Measurements from ENCODE around the gene TNFRSF18. TPM values are rescaled to one million over a fixed set of nuclear protein-coding genes. Genes with fewer than 3 reads are reported as not detected.
A peak's percentile ranks its signal among the peaks of the same experiment; 100 is the strongest.

Gene TNFRSF18
- total RNA-seq, 4 donors from 2014 or later = 24.4 to 62.1 (median 33.5) TPM

DNA sequence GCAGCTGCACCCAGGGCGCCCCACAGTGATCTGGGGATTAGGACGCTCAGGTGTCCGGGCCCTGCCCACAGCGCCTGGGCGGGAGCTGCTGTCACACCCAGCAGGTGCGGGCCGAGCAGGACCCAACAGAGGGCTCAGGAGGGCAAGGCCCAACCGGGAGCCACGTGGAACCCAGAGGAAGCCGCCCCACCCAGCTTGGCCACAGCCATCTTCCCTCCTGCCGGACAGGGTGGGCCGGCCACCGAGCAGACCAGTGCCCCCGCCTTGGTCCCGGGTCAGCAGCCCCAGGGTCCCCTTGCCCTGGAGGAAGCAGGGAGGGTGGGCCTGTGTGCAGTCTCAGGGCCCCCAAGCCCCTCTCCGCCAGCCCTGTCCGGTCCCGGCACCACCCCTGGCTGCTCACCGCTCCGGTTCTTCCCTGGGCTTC lies 39.0 kb downstream of the TNFRSF18 start:
- H3K4me3 ChIP-seq = no peak overlapping the region
- peaks cover 28% of the 10 kb centered on the region for H3K4me1 ChIP-seq
- H3K27ac ChIP-seq = no peak overlapping the region
- H3K9me3 ChIP-seq = no peaks in the 10 kb centered on the region
- H3K36me3 ChIP-seq = no peaks in the 10 kb centered on the region
- no peak for DNase-seq (ENCODE audit: low spot score in 2 of 2)
- no CpG with 5 or more reads among the region's 20 CpGs for WGBS
- TF ChIP-seq, protein P1, sequence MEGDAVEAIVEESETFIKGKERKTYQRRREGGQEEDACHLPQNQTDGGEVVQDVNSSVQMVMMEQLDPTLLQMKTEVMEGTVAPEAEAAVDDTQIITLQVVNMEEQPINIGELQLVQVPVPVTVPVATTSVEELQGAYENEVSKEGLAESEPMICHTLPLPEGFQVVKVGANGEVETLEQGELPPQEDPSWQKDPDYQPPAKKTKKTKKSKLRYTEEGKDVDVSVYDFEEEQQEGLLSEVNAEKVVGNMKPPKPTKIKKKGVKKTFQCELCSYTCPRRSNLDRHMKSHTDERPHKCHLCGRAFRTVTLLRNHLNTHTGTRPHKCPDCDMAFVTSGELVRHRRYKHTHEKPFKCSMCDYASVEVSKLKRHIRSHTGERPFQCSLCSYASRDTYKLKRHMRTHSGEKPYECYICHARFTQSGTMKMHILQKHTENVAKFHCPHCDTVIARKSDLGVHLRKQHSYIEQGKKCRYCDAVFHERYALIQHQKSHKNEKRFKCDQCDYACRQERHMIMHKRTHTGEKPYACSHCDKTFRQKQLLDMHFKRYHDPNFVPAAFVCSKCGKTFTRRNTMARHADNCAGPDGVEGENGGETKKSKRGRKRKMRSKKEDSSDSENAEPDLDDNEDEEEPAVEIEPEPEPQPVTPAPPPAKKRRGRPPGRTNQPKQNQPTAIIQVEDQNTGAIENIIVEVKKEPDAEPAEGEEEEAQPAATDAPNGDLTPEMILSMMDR (IDR thresholded peaks at IDR 0.05) = no peak
- no peak for TF ChIP-seq POLR2A (IDR thresholded peaks at IDR 0.05)
- TF ChIP-seq POLR2AphosphoS5 (IDR thresholded peaks at IDR 0.05) = no peak
- no peak for TF ChIP-seq EP300 (IDR thresholded peaks at IDR 0.05)
- peaks cover 62% of the 10 kb centered on the region for H3K27me3 ChIP-seq

- TF ChIP-seq, protein P1 (IDR thresholded peaks at IDR 0.05) = no peak
- TF ChIP-seq POLR2A (IDR thresholded peaks at IDR 0.05) = no peak
- no peak for TF ChIP-seq POLR2AphosphoS5 (IDR thresholded peaks at IDR 0.05)
- TF ChIP-seq EP300 (IDR thresholded peaks at IDR 0.05) = no peak
- peaks cover 34% of the 10 kb centered on the region for H3K4me1 ChIP-seq
- DNase-seq (ENCODE audit: low spot score in 2 of 2) = no peak
- H3K27me3 ChIP-seq = peaks cover 64% of the 10 kb centered on the region
- WGBS = 67% methylated on average over 3 of the region's 44 CpGs
- H3K36me3 ChIP-seq = no peaks in the 10 kb centered on the region
- H3K4me3 ChIP-seq = peak overlapping the region; percentile 55
- no peaks in the 10 kb centered on the region for H3K9me3 ChIP-seq
- no peak overlapping the region for H3K27ac ChIP-seq
Measured at GRCh38 chr1:1166642-1167397, 39.6 kb downstream of the TNFRSF18 start.

- peak overlapping the region; percentile 85 for H3K27ac ChIP-seq
- peaks cover 58% of the 10 kb centered on the region for H3K27me3 ChIP-seq
- no peaks in the 10 kb centered on the region for H3K36me3 ChIP-seq
- no peaks in the 10 kb centered on the region for H3K9me3 ChIP-seq
- TF ChIP-seq EP300 (IDR thresholded peaks at IDR 0.05) = no peak
- no peak for TF ChIP-seq POLR2AphosphoS5 (IDR thresholded peaks at IDR 0.05)
- TF ChIP-seq, protein P1 (IDR thresholded peaks at IDR 0.05) = no peak
- TF ChIP-seq POLR2A (IDR thresholded peaks at IDR 0.05) = no peak
- DNase-seq (ENCODE audit: low spot score in 2 of 2) = no peak
- WGBS = 42% methylated on average over 15 of the region's 23 CpGs
- H3K4me1 ChIP-seq = peaks cover 34% of the 10 kb centered on the region
- peak overlapping the region; percentile 55 for H3K4me3 ChIP-seq
Measured at GRCh38 chr1:1165900-1166421, 40.4 kb downstream of the TNFRSF18 start.

GRCh38 chr1:1165485-1165884 lies 40.9 kb downstream of the TNFRSF18 start:
- Histone ChIP-seq H3K4me1 (peaks cover 34% of the 10 kb centered on the region), H3K36me3 (no peaks in the 10 kb centered on the region), H3K4me3 (peak overlapping the region; percentile 55), H3K9me3 (no peaks in the 10 kb centered on the region), H3K27me3 (peaks cover 53% of the 10 kb centered on the region), H3K27ac (peak overlapping the region; percentile 85)
- 72% methylated on average over 10 of the region's 12 CpGs for WGBS
- DNase-seq (ENCODE audit: low spot score in 2 of 2) = no peak
- TF ChIP-seq, protein P1 (IDR thresholded peaks at IDR 0.05) = no peak
- TF ChIP-seq POLR2A (IDR thresholded peaks at IDR 0.05) = no peak
- no peak for TF ChIP-seq POLR2AphosphoS5 (IDR thresholded peaks at IDR 0.05)
- no peak for TF ChIP-seq EP300 (IDR thresholded peaks at IDR 0.05)

DNA sequence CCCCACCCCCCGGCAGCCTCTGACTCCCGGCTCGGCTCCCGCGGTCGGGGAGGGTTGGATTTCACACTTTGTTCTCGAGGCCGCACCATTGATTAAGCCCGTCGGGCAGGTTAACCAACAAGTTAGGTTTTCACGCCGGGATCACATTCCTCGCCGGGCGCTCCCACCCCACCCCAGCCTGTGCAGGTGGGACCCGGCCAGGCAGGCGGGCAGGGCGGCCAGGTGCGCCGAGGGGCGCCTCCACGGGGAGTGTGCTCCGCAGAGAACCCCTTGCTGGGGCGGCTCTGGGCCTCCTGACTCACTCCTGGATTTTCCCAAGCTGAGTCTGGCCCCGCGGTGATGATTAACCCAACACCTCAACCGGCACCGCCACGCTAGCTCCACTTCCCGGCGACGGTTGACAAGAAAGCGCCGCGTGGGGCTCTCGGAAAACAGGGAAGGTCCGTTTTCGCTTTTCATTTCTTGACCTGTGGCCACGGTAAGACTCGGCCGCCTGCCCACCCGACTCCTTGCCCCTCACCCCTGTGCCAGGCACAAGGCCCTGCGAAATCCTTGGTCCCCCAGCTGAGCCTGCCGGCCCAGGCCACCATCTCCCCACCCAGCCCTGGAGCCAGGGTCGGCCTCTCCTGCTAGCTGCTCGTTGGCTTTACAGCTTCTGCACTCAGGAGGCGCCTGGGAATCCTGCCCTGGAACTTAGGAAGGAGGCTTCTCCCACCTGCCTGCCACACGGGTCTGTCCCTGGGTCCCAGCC lies 41.5 kb downstream of the TNFRSF18 start:
- Histone ChIP-seq H3K36me3 (no peaks in the 10 kb centered on the region), H3K4me3 (peak overlapping the region; percentile 55), H3K27me3 (peaks cover 47% of the 10 kb centered on the region), H3K9me3 (no peaks in the 10 kb centered on the region), H3K4me1 (peaks cover 34% of the 10 kb centered on the region), H3K27ac (peak overlapping the region; percentile 85)
- WGBS = 38% methylated on average over 29 of the region's 48 CpGs
- TF ChIP-seq, protein P1 (IDR thresholded peaks at IDR 0.05) = no peak
- DNase-seq (ENCODE audit: low spot score in 2 of 2) = no peak
